HEK293 (cell line): ENCODE measurements around the gene ITPR3.

Source experiments
- CTCF ChIA-PET: fragments of 350-600 bp; formaldehyde crosslinking; extraction: SDS; loops from one replicate; lab custom pipeline; 2021; ENCODE audit warnings: antibody characterized with exemption; lab: Yijun Ruan, JAX
- POLR2A ChIA-PET: fragments of 300-600 bp; formaldehyde crosslinking; extraction: SDS; loops from one replicate; lab custom pipeline; 2020; ENCODE audit warnings: antibody characterized with exemption, inconsistent platforms; lab: Yijun Ruan, JAX
- H3K27ac ChIP-seq: fragments of 200-500 bp; sonication (Bioruptor generic); 2 replicates; pipeline ENCODE4 v1.5.1; 2014; ENCODE audit warnings: low read depth, low read length, control low read depth, inconsistent platforms; ENCODE audit errors: extremely low read depth
- H3K36me3 ChIP-seq, 2 experiments: fragments of 200-500 bp in 1 of 2; sonication (Bioruptor generic) in 1 of 2; 1 replicate in 1 of 2; 2 replicates in 1 of 2; pipeline ENCODE4 v1.5.1; 2014 to 2017; ENCODE audit warnings: inconsistent platforms in 2 of 2, low read length in 2 of 2; ENCODE audit not compliant: control insufficient read depth in 2 of 2, insufficient read depth in 1 of 2
- H3K4me1 ChIP-seq: fragments of 200-500 bp; sonication (Bioruptor generic); 2 replicates; pipeline ENCODE4 v1.5.1; 2014; ENCODE audit warnings: mild to moderate bottlenecking, low read length, inconsistent platforms; ENCODE audit not compliant: control insufficient read depth, insufficient read depth
- H3K4me3 ChIP-seq: 2 replicates; pipeline ENCODE4 v1.5.1; 2011; ENCODE audit warnings: low read depth, mild to moderate bottlenecking, control low read depth, low read length, moderate library complexity
- H3K9me3 ChIP-seq: fragments of 200-500 bp; sonication (Bioruptor generic); 2 replicates; pipeline ENCODE4 v1.5.1; 2014; ENCODE audit warnings: low read depth, low read length, inconsistent platforms; ENCODE audit not compliant: control insufficient read depth, insufficient read depth
- BCL11A ChIP-seq: fragments of 450-650 bp; formaldehyde crosslinking; IDR thresholded peaks from 2 replicates; pipeline ENCODE4 v1.5.1; 2016; ENCODE audit warnings: low read depth, missing biosample characterization, missing genetic modification characterization
- BCL11B ChIP-seq: fragments of 450-650 bp; formaldehyde crosslinking; IDR thresholded peaks from 2 replicates; pipeline ENCODE4 v1.5.1; 2016; ENCODE audit warnings: low read depth, missing biosample characterization, missing genetic modification characterization
- CTCF ChIP-seq: fragments of 450-650 bp; formaldehyde crosslinking; IDR thresholded peaks from 2 replicates; pipeline ENCODE4 v1.5.1; 2016; ENCODE audit warnings: missing biosample characterization, missing genetic modification characterization
- SALL2 ChIP-seq: fragments of 450-650 bp; formaldehyde crosslinking; IDR thresholded peaks from 2 replicates; pipeline ENCODE4 v1.5.0; 2017; ENCODE audit warnings: missing biosample characterization, mild to moderate bottlenecking, missing genetic modification characterization, borderline replicate concordance
- TCF7L2 ChIP-seq: IDR thresholded peaks from 2 replicates; pipeline ENCODE4 v1.6.1; 2011; ENCODE audit warnings: low read depth, mild to moderate bottlenecking, inconsistent platforms, low read length, moderate library complexity, borderline replicate concordance
- ZBTB26 ChIP-seq: fragments of 450-650 bp; formaldehyde crosslinking; optimal IDR thresholded peaks from 2 replicates; pipeline ENCODE3; 2016; ENCODE audit warnings: missing biosample characterization, mild to moderate bottlenecking, missing genetic modification characterization
- ZBTB48 ChIP-seq: fragments of 450-650 bp; formaldehyde crosslinking; IDR thresholded peaks from 2 replicates; pipeline ENCODE4 v1.5.1; 2016; ENCODE audit warnings: missing biosample characterization, missing genetic modification characterization
- ZBTB6 ChIP-seq: fragments of 450-650 bp; formaldehyde crosslinking; IDR thresholded peaks from 2 replicates; pipeline ENCODE4 v1.5.1; 2017; ENCODE audit warnings: missing biosample characterization, missing genetic modification characterization
- ZEB2 ChIP-seq: fragments of 450-650 bp; formaldehyde crosslinking; IDR thresholded peaks from 2 replicates; pipeline ENCODE4 v1.5.1; 2016; ENCODE audit warnings: missing biosample characterization, missing genetic modification characterization
- ZNF114 ChIP-seq: fragments of 450-650 bp; formaldehyde crosslinking; IDR thresholded peaks from 2 replicates; pipeline ENCODE4 v1.5.0; 2017; ENCODE audit warnings: missing biosample characterization, missing genetic modification characterization
- ZNF202 ChIP-seq: fragments of 450-650 bp; formaldehyde crosslinking; IDR thresholded peaks from 2 replicates; pipeline ENCODE4 v1.5.1; 2016; ENCODE audit warnings: missing biosample characterization, missing genetic modification characterization, borderline replicate concordance
- ZNF274 ChIP-seq, 2 experiments: fragments of 200-500 bp in 1 of 2; fragments of 450-650 bp in 1 of 2; sonication (Bioruptor generic) in 1 of 2; formaldehyde crosslinking in 1 of 2; IDR thresholded peaks; 2 replicates each; pipeline versions ENCODE4 v1.5.1 to v1.6.1; 2014 to 2016; ENCODE audit warnings: borderline replicate concordance in 1 of 2, inconsistent platforms in 1 of 2, low read length in 1 of 2, missing biosample characterization in 1 of 2, missing genetic modification characterization in 1 of 2
- ZNF302 ChIP-seq: fragments of 450-650 bp; formaldehyde crosslinking; IDR thresholded peaks from 2 replicates; pipeline ENCODE4 v1.5.1; 2016; ENCODE audit warnings: missing biosample characterization, missing genetic modification characterization, low read depth
- ZNF362 ChIP-seq: fragments of 450-650 bp; formaldehyde crosslinking; IDR thresholded peaks from 2 replicates; pipeline ENCODE4 v1.5.1; 2016; ENCODE audit warnings: missing biosample characterization, missing genetic modification characterization
- ZNF391 ChIP-seq: fragments of 450-650 bp; formaldehyde crosslinking; IDR thresholded peaks from 2 replicates; pipeline ENCODE4 v1.5.1; 2016; ENCODE audit warnings: low read depth, missing biosample characterization, missing genetic modification characterization, borderline replicate concordance
- ZNF433 ChIP-seq: fragments of 450-650 bp; formaldehyde crosslinking; IDR thresholded peaks from 2 replicates; pipeline ENCODE4 v1.5.1; 2016; ENCODE audit warnings: missing biosample characterization, missing genetic modification characterization, low read depth
- ZNF610 ChIP-seq: fragments of 450-650 bp; formaldehyde crosslinking; IDR thresholded peaks from 2 replicates; pipeline ENCODE4 v1.5.1; 2016; ENCODE audit warnings: missing biosample characterization, missing genetic modification characterization, borderline replicate concordance
- ZNF639 ChIP-seq: fragments of 450-650 bp; formaldehyde crosslinking; IDR thresholded peaks from 2 replicates; pipeline ENCODE4 v1.5.1; 2016; ENCODE audit warnings: missing biosample characterization, missing genetic modification characterization
- ZNF670 ChIP-seq: fragments of 450-650 bp; formaldehyde crosslinking; IDR thresholded peaks from 2 replicates; pipeline ENCODE4 v1.5.1; 2016; ENCODE audit warnings: missing biosample characterization, missing genetic modification characterization, low read depth
- ZNF776 ChIP-seq: fragments of 450-650 bp; formaldehyde crosslinking; IDR thresholded peaks from 2 replicates; pipeline ENCODE4 v1.5.0; 2017; ENCODE audit warnings: missing biosample characterization, missing genetic modification characterization, borderline replicate concordance
- ZSCAN23 ChIP-seq: fragments of 450-650 bp; formaldehyde crosslinking; IDR thresholded peaks from 2 replicates; pipeline ENCODE4 v1.5.1; 2016; ENCODE audit warnings: missing biosample characterization, missing genetic modification characterization

Gene ITPR3

GRCh38 chr6:33677689-33678088 lies 56.6 kb downstream of the ITPR3 start:
- no peaks in the 10 kb centered on the region for H3K9me3 ChIP-seq
- no peaks in the 10 kb centered on the region for H3K4me1 ChIP-seq
- peaks cover 6 to 46% of the 10 kb centered on the region in 2 experiments; a peak in 2 of 3 replicates for H3K36me3 ChIP-seq
- POLR2A ChIA-PET = no interaction called here
- no peak overlapping the region for H3K27ac ChIP-seq
- no peak overlapping the region for H3K4me3 ChIP-seq
- TF ChIP-seq ZNF202 (no peak), ZBTB6 (tag by site-specific recombination) (no peak), BCL11B (tag by site-specific recombination) (peak; percentile 96), BCL11A (peak; percentile 96)
- CTCF ChIA-PET = no interaction called here

- CTCF ChIA-PET = no interaction called here
Measured at GRCh38 chr6:33678233-33678931, 57.3 kb downstream of the ITPR3 start.

More at GRCh38 chr6:33678233-33678931, 57.3 kb downstream of the ITPR3 start:
- no peak overlapping the region for H3K4me3 ChIP-seq
- no peaks in the 10 kb centered on the region for H3K9me3 ChIP-seq
- POLR2A ChIA-PET = interaction anchor here (0.5 to 0.6 kb wide), 2 partner anchors 21 to 58 kb away, joined by 3 to 4 read pairs; no protein-coding TSS in a partner anchor
- peaks cover 6 to 49% of the 10 kb centered on the region in 2 experiments; a peak in 2 of 3 replicates for H3K36me3 ChIP-seq
- H3K4me1 ChIP-seq = no peaks in the 10 kb centered on the region
- TF ChIP-seq TCF7L2 (no peak), ZBTB26 (tag by site-specific recombination) (no peak), ZNF639 (tag by site-specific recombination) (no peak), ZNF391 (tag by site-specific recombination) (no peak), ZNF274 (IDR thresholded peaks at IDR 0.05; ENCODE audit: low read length) (no peak), ZNF274 (tag by site-specific recombination; IDR thresholded peaks at IDR 0.05; ENCODE audit: borderline replicate concordance) (no peak), ZEB2 (tag by site-specific recombination) (no peak), ZBTB48 (tag by site-specific recombination) (no peak), ZNF610 (tag by site-specific recombination) (no peak), ZNF670 (tag by site-specific recombination) (no peak), ZNF433 (tag by site-specific recombination) (no peak), ZNF362 (tag by site-specific recombination) (no peak), ZNF302 (tag by site-specific recombination) (no peak), CTCF (tag by site-specific recombination) (no peak), ZNF114 (tag by site-specific recombination) (no peak), ZSCAN23 (tag by site-specific recombination) (no peak), ZNF776 (tag by site-specific recombination) (no peak), SALL2 (tag by site-specific recombination) (no peak)
- H3K27ac ChIP-seq = no peak overlapping the region
